Measurements from ENCODE around the gene ISG15. TPM values are rescaled to one million over a fixed set of nuclear protein-coding genes. Genes with fewer than 3 reads are reported as not detected.

Gene ISG15
- total RNA-seq, 4 donors from 2014 or later, result 17.0 to 91.6 (median 40.1) TPM

GRCh38 chr1:970242-970972 is 42.9 kb upstream of the ISG15 start:
- no peak for TF ChIP-seq CTCF (IDR thresholded peaks at IDR 0.05)
- TF ChIP-seq POLR2A (IDR thresholded peaks at IDR 0.05), result no peak
- peaks cover 0 to 19% (median 11%) of the 10 kb centered on the region in 4 donors for H3K4me1 ChIP-seq
- peaks cover 0 to 16% of the 10 kb centered on the region in 2 donors for H3K27me3 ChIP-seq
- no peak overlapping the region for H3K4me3 ChIP-seq
- H3K36me3 ChIP-seq, result no peaks in the 10 kb centered on the region
- DNase-seq, result no peak
- H3K27ac ChIP-seq, result no peak overlapping the region
- H3K9me3 ChIP-seq, result no peaks in the 10 kb centered on the region

- Histone ChIP-seq H3K27me3 (peaks cover 0 to 16% of the 10 kb centered on the region in 2 donors), H3K27ac (no peak overlapping the region)
These were observed 42.1 kb upstream of the ISG15 start for GRCh38 chr1:970973-971730.

GRCh38 chr1:971751-972506 is 41.4 kb upstream of the ISG15 start:
- H3K27me3 ChIP-seq, result peaks cover 0 to 16% of the 10 kb centered on the region in 2 donors
- TF ChIP-seq POLR2A (IDR thresholded peaks at IDR 0.05), result no peak
- TF ChIP-seq CTCF (IDR thresholded peaks at IDR 0.05), result no peak

More at GRCh38 chr1:970973-971730, 42.1 kb upstream of the ISG15 start:
- Histone ChIP-seq H3K4me1 (peaks cover 0 to 17% (median 11%) of the 10 kb centered on the region in 4 donors), H3K9me3 (no peaks in the 10 kb centered on the region), H3K4me3 (no peak overlapping the region), H3K36me3 (no peaks in the 10 kb centered on the region)
- DNase-seq, result no peak
- TF ChIP-seq CTCF (IDR thresholded peaks at IDR 0.05) (no peak), POLR2A (IDR thresholded peaks at IDR 0.05) (no peak)

GRCh38 chr1:972726-973458 is 40.4 kb upstream of the ISG15 start:
- H3K27me3 ChIP-seq, result peaks cover 0 to 16% of the 10 kb centered on the region in 2 donors
- H3K4me3 ChIP-seq, result no peak overlapping the region
- no peaks in the 10 kb centered on the region for H3K36me3 ChIP-seq
- H3K27ac ChIP-seq, result no peak overlapping the region
- no peak for DNase-seq
- peaks cover 0 to 9% (median 4%) of the 10 kb centered on the region in 4 donors for H3K4me1 ChIP-seq
- H3K9me3 ChIP-seq, result no peaks in the 10 kb centered on the region
- TF ChIP-seq POLR2A (IDR thresholded peaks at IDR 0.05) (no peak), CTCF (IDR thresholded peaks at IDR 0.05) (no peak)

More at GRCh38 chr1:971751-972506, 41.4 kb upstream of the ISG15 start:
- Histone ChIP-seq H3K9me3 (no peaks in the 10 kb centered on the region), H3K36me3 (no peaks in the 10 kb centered on the region), H3K4me3 (no peak overlapping the region), H3K4me1 (peaks cover 0 to 14% (median 9%) of the 10 kb centered on the region in 4 donors), H3K27ac (no peak overlapping the region)
- no peak for DNase-seq

Measured in Peyer's patch (tissue), 4 donors.